ENCODE data around the gene REXO4.
"Not testable (repeated sequence)": the region's sequence is repeated elsewhere in the genome, so short reads cannot be mapped to it uniquely, and the experiment has no call there.

DNA sequence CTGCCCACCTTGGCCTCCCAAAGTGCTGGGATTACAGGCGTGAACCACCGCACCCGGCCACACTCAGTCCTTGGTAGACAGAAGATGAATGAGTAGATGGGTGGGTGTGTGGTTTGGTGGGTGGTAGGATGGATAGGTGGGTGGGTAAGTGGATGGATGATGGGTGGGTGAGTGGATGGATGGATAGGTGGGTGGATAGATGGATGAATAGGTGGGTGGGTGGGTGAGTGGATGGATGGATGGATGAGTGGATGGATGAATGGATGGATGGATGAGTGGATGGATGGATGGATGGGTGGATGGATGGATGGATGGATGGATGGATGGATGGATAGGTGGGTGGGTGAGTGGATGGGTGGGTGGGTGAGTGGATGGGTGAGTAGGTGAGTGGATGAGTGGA lies 25.5 kb downstream of the REXO4 start:
- not testable (repeated sequence) for TF ChIP-seq POLR2AphosphoS5 (IDR thresholded peaks at IDR 0.05); CTCF (IDR thresholded peaks at IDR 0.05); EP300 (IDR thresholded peaks at IDR 0.05; ENCODE audit: low read depth); POLR2A (IDR thresholded peaks at IDR 0.05)

Data from transverse colon (tissue), 4 donors.